Colonic mucosa (tissue), 4 donors: ENCODE results near the gene SMCO2. TPM values are rescaled to one million over a fixed set of nuclear protein-coding genes. Genes with fewer than 3 reads are reported as not detected.
A peak's percentile ranks its signal among the peaks of the same experiment; 100 is the strongest.

Source experiments
- DNase-seq: peaks from one replicate; pipeline ENCODE4 v3.0.0-alpha.2; 2020
- H3K27ac ChIP-seq: fragments of 200-600 bp; one replicate; pipeline ENCODE4 v1.8.0; 2021
- H3K27me3 ChIP-seq: fragments of 200-600 bp; one replicate; pipeline ENCODE4 v1.8.0; 2021
- H3K36me3 ChIP-seq: fragments of 200-600 bp; one replicate; pipeline ENCODE4 v1.8.0; 2021
- H3K4me1 ChIP-seq: fragments of 200-600 bp; one replicate; pipeline ENCODE4 v1.8.0; 2021; ENCODE audit warnings: mild to moderate bottlenecking
- H3K4me3 ChIP-seq: fragments of 200-600 bp; one replicate; pipeline ENCODE4 v1.8.0; 2021
- H3K9ac ChIP-seq, 2 donors: one replicate each; pipeline ENCODE4 v1.7.0; 2013; ENCODE audit warnings: control low read depth in 2 of 2, low read depth in 2 of 2, low read length in 2 of 2
- H3K9me3 ChIP-seq: fragments of 200-600 bp; one replicate; pipeline ENCODE4 v1.8.0; 2021
- CTCF ChIP-seq: fragments of 200-600 bp; IDR thresholded peaks from one replicate; pipeline ENCODE4 v1.8.0; 2022; ENCODE audit warnings: antibody characterized with exemption, mild to moderate bottlenecking
- intact Hi-C: fragments of 100-400 bp; cut with DNase I; formaldehyde crosslinking; loops from one replicate; pipeline ENCODE4 v1.14.1; 2022
- total RNA-seq, 2 donors: library from RNA; stranded (reverse); fragmentation: NEBNext Ultra II Directional in 1 of 2; extraction: Animal tissue kit (Norgen Biotek cat#: 25700) in 1 of 2; gene quantifications; one replicate each; pipeline ENCODE4 v1.2.1, GENCODE V29; 2021
- donor health status: healthy.
- donor health status: DM: no; HTN: no; CAD: no.
- donor health status: DM: no; HTN: no; CAD: no.

The SMCO2 gene
- total RNA-seq, 2 donors from 2014 or later: 0.21 TPM; not detected in 1

- DNase-seq: no peak
- Histone ChIP-seq H3K27ac (no peak overlapping the region), H3K4me3 (no peak overlapping the region), H3K27me3 (no peaks in the 10 kb centered on the region), H3K4me1 (no peaks in the 10 kb centered on the region), H3K9ac (no peak overlapping the region), H3K36me3 (no peaks in the 10 kb centered on the region), H3K9me3 (no peaks in the 10 kb centered on the region)
- intact Hi-C loops: loop anchor here (5.0 kb wide), 1 partner anchor 115 kb away; no protein-coding TSS in a partner anchor
- no peak for TF ChIP-seq CTCF
Observed at GRCh38 chr12:27517546-27517945, 71.0 kb downstream of the SMCO2 start.

GRCh38 chr12:27517961-27518665 lies 71.6 kb downstream of the SMCO2 start:
- H3K27ac ChIP-seq: no peak overlapping the region
- DNase-seq: no peak
- no peaks in the 10 kb centered on the region for H3K27me3 ChIP-seq
- intact Hi-C loops: loop anchor here (5.0 kb wide), 1 partner anchor 114 kb away; no protein-coding TSS in a partner anchor
- no peaks in the 10 kb centered on the region for H3K36me3 ChIP-seq
- TF ChIP-seq CTCF: no peak
- H3K9me3 ChIP-seq: no peaks in the 10 kb centered on the region
- no peak overlapping the region for H3K9ac ChIP-seq
- H3K4me1 ChIP-seq: peaks cover 3% of the 10 kb centered on the region
- H3K4me3 ChIP-seq: no peak overlapping the region

- no peak for TF ChIP-seq CTCF
- no peak for DNase-seq
- H3K27me3 ChIP-seq: no peaks in the 10 kb centered on the region
- no peak overlapping the region for H3K4me3 ChIP-seq
- H3K36me3 ChIP-seq: no peaks in the 10 kb centered on the region
- H3K9me3 ChIP-seq: no peaks in the 10 kb centered on the region
- intact Hi-C loops: no loop called here
- H3K4me1 ChIP-seq: peaks cover 4% of the 10 kb centered on the region
- no peak overlapping the region for H3K9ac ChIP-seq
- no peak overlapping the region for H3K27ac ChIP-seq
Observed at GRCh38 chr12:27521066-27521465, 74.5 kb downstream of the SMCO2 start.

GRCh38 chr12:27521981-27522380 lies 75.4 kb downstream of the SMCO2 start:
- Histone ChIP-seq H3K4me1 (peaks cover 4% of the 10 kb centered on the region), H3K36me3 (no peaks in the 10 kb centered on the region), H3K9me3 (no peaks in the 10 kb centered on the region), H3K27me3 (no peaks in the 10 kb centered on the region), H3K9ac (no peak overlapping the region), H3K4me3 (no peak overlapping the region), H3K27ac (no peak overlapping the region)
- intact Hi-C loops: no loop called here
- no peak for TF ChIP-seq CTCF
- no peak for DNase-seq

GRCh38 chr12:27523305-27523641 lies 76.7 kb downstream of the SMCO2 start:
- H3K9ac ChIP-seq: peak overlapping the region; percentile 61 to 84
- no peak for DNase-seq
- peak overlapping the region; percentile 89 for H3K27ac ChIP-seq
- no peak for TF ChIP-seq CTCF
- intact Hi-C loops: no loop called here
- no peaks in the 10 kb centered on the region for H3K9me3 ChIP-seq
- H3K27me3 ChIP-seq: no peaks in the 10 kb centered on the region
- H3K4me1 ChIP-seq: peaks cover 4% of the 10 kb centered on the region
- H3K4me3 ChIP-seq: peak overlapping the region; percentile 68
- no peaks in the 10 kb centered on the region for H3K36me3 ChIP-seq
